HG03108 (cell line): ENCODE data around the gene DDR1.

Experiments used
- ATAC-seq: cut with Tn5 transposase; IDR thresholded peaks from one replicate; pipeline ENCODE4 v1.9.1; 2021; ENCODE audit warnings: moderate library complexity; ENCODE audit not compliant: unreplicated experiment

Gene DDR1

GRCh38 chr6:30942338-30943060 lies 58.2 kb downstream of the DDR1 start:
- ATAC-seq = no peak

- no peak for ATAC-seq
Measured at GRCh38 chr6:30944051-30944450, 59.7 kb downstream of the DDR1 start.

GRCh38 chr6:30945281-30945680 lies 61.0 kb downstream of the DDR1 start:
- ATAC-seq = no peak

- ATAC-seq = no peak
Measured at GRCh38 chr6:30947231-30947630, 62.9 kb downstream of the DDR1 start.

GRCh38 chr6:30948811-30949210 lies 64.5 kb downstream of the DDR1 start:
- no peak for ATAC-seq
